ENCODE results near the gene FGB.

GRCh38 chr4:154551872-154552686 is 10.7 kb upstream of the FGB start:
- TF ChIP-seq POLR2A (IDR thresholded peaks at IDR 0.05; ENCODE audit: low read depth, low read length), result no peak
- no peak for TF ChIP-seq POLR2AphosphoS5 (IDR thresholded peaks at IDR 0.05; ENCODE audit: low read depth, low read length)
- TF ChIP-seq TAF1 (IDR thresholded peaks at IDR 0.05; ENCODE audit: low read depth, low read length), result no peak
- no peak for TF ChIP-seq POU2F2 (IDR thresholded peaks at IDR 0.05; ENCODE audit: low read depth, low read length)
- TF ChIP-seq SPI1 (IDR thresholded peaks at IDR 0.05; ENCODE audit: low read depth, low read length), result no peak
